Activated naive CD8-positive, alpha-beta T cell treated with anti-CD3 and anti-CD28 coated beads, Interleukin-2, amount 50 U/mL, for 24 hours (primary cell): ENCODE data around the gene CLEC9A.

Experiments used
- ATAC-seq: fragments of 150-1000 bp; cut with Tn5 transposase; one replicate; pipeline ENCODE4 v1.10.0; 2021
- DNase-seq: peaks from one replicate; pipeline ENCODE4 v3.0.0; 2021
- H3K27ac Mint-ChIP-seq: one replicate; pipeline ENCODE4 v1.8.0; 2021; ENCODE audit warnings: mild to moderate bottlenecking, mixed read lengths
- H3K27me3 Mint-ChIP-seq: one replicate; pipeline ENCODE4 v1.8.0; 2021; ENCODE audit warnings: mixed read lengths
- H3K36me3 Mint-ChIP-seq: one replicate; pipeline ENCODE4 v1.8.0; 2021; ENCODE audit warnings: low read depth, mixed read lengths
- H3K4me1 Mint-ChIP-seq: one replicate; pipeline ENCODE4 v1.8.0; 2021; ENCODE audit warnings: mixed read lengths
- H3K4me3 Mint-ChIP-seq: one replicate; pipeline ENCODE4 v1.8.0; 2021; ENCODE audit warnings: mild to moderate bottlenecking, moderate library complexity, mixed read lengths
- H3K9me3 Mint-ChIP-seq: one replicate; pipeline ENCODE4 v1.8.0; 2021; ENCODE audit warnings: mixed read lengths

The CLEC9A gene

GRCh38 chr12:10075451-10075850, 45.0 kb downstream of the CLEC9A start:
- no peaks in the 10 kb centered on the region for H3K9me3 Mint-ChIP-seq
- no peak overlapping the region for H3K4me3 Mint-ChIP-seq
- ATAC-seq, result no peak
- H3K4me1 Mint-ChIP-seq, result no peaks in the 10 kb centered on the region
- DNase-seq, result no peak
- no peak overlapping the region for H3K27ac Mint-ChIP-seq
- no peaks in the 10 kb centered on the region for H3K36me3 Mint-ChIP-seq
- H3K27me3 Mint-ChIP-seq, result peaks cover 8% of the 10 kb centered on the region

- Mint-ChIP-seq H3K36me3 (peaks cover 4% of the 10 kb centered on the region), H3K4me3 (no peak overlapping the region), H3K27me3 (peaks cover 6% of the 10 kb centered on the region), H3K9me3 (peaks cover 18% of the 10 kb centered on the region), H3K4me1 (no peaks in the 10 kb centered on the region), H3K27ac (no peak overlapping the region)
- DNase-seq, result no peak
- ATAC-seq, result no peak
Observed at GRCh38 chr12:10082117-10082874, 51.8 kb downstream of the CLEC9A start.

DNA sequence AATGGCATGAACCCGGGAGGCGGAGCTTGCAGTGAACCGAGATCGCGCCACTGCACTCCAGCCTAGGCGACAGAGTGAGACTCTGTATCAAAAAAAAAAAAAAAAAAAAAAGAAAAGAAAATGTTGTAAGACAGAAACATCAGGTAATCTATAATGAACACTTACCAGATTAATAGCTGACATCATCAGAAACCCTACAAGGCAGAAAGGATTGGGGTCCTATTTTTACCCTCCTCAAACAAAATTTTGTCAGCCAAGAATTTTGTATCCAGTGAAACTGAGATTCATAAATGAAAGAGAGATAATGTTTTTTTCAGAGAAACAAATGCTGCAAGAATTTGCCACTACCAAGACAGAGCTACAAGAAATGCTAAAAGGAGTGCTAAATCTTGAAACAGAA, 54.3 kb downstream of the CLEC9A start:
- Mint-ChIP-seq H3K36me3 (peaks cover 4% of the 10 kb centered on the region), H3K4me3 (no peak overlapping the region), H3K9me3 (peaks cover 18% of the 10 kb centered on the region), H3K4me1 (no peaks in the 10 kb centered on the region), H3K27ac (no peak overlapping the region), H3K27me3 (no peaks in the 10 kb centered on the region)
- no peak for DNase-seq
- no peak for ATAC-seq

DNA sequence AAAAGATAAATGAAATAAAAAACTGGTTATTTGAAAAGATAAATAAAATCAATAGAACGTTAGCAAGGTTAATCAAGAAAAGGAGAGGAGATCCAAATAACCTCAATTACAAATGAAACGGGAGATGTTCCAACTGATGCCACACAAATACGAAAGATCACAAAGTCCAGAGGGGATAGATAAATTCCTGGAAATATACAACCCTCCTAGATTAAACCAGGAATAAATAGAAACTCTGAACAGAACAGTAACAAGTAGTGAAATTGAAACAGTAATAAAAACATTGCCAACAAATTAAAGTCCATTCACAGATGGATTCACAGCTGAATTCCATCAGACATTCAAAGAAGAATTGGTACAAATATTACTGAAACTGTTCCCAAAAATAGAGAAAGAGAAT, 55.9 kb downstream of the CLEC9A start:
- DNase-seq (no peak), ATAC-seq (no peak)
- Mint-ChIP-seq H3K36me3 (peaks cover 6% of the 10 kb centered on the region), H3K27me3 (no peaks in the 10 kb centered on the region), H3K27ac (no peak overlapping the region), H3K4me3 (no peak overlapping the region), H3K4me1 (peaks cover 3% of the 10 kb centered on the region), H3K9me3 (peaks cover 18% of the 10 kb centered on the region)

DNA sequence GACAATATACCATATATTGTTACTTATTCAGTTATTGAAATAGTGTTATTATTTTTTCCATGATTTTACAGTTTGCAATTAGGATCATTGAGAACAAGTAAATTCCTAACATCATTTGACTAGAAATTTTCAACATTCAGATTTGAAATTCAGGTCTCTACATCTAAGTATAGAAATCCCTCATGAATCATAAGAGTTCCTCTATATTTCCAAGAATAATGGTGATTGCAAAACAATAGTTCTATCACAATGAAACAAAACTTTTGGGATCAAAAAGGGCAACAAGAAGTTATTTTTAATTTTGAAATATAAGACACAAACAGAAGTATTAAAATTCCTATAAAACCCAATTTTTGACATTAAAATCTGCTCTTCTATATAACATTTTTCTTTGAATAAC, 57.5 kb downstream of the CLEC9A start:
- Mint-ChIP-seq H3K4me3 (no peak overlapping the region), H3K27me3 (no peaks in the 10 kb centered on the region), H3K4me1 (peaks cover 3% of the 10 kb centered on the region), H3K9me3 (peaks cover 15% of the 10 kb centered on the region), H3K36me3 (peaks cover 6% of the 10 kb centered on the region), H3K27ac (no peak overlapping the region)
- no peak for ATAC-seq
- DNase-seq, result no peak

- Mint-ChIP-seq H3K27ac (no peak overlapping the region), H3K27me3 (no peaks in the 10 kb centered on the region), H3K4me1 (peaks cover 3% of the 10 kb centered on the region), H3K36me3 (peaks cover 4% of the 10 kb centered on the region), H3K9me3 (peaks cover 6% of the 10 kb centered on the region), H3K4me3 (no peak overlapping the region)
- ATAC-seq (no peak), DNase-seq (no peak)
Observed at GRCh38 chr12:10088955-10089900, 58.7 kb downstream of the CLEC9A start.

DNA sequence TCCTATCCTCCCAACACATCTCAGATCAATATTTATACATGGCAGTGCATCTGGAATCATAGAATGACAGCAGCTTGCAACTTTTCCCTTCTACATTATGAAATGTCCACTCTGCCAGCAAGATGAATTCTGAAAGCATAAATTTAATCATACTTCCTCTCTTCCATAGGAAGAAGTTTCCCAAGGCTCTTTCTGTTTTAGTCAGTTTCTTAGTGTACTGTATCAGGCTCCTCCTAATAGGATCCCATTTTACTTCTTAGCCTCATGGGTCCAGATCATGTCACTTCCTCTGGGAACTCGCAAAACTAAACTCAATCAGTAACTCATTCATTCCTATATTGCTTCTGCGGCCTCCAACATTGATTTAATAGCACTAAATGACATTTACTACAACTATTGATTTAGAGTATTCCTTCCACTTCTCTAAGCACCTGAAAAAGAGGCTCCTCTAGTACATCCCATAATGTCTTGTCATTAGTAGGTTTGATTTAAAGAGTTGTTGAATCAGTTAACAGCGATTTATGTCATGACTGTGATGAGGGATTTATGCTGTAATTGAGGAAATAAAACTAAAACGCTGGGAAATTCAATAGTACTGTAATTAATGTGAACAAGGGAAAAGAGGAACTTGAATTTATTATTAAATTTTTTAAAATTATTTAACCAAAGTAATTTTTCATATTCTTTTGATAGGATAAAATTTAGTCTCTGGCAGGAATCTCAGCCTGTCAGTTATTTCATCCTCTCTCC, 64.3 kb downstream of the CLEC9A start:
- no peak overlapping the region for H3K4me3 Mint-ChIP-seq
- DNase-seq, result no peak
- no peaks in the 10 kb centered on the region for H3K9me3 Mint-ChIP-seq
- H3K36me3 Mint-ChIP-seq, result peaks cover 1% of the 10 kb centered on the region
- no peak for ATAC-seq
- H3K27me3 Mint-ChIP-seq, result no peaks in the 10 kb centered on the region
- H3K27ac Mint-ChIP-seq, result no peak overlapping the region
- H3K4me1 Mint-ChIP-seq, result peaks cover 2% of the 10 kb centered on the region

GRCh38 chr12:10095971-10096370, 65.5 kb downstream of the CLEC9A start:
- DNase-seq, result no peak
- H3K4me3 Mint-ChIP-seq, result no peak overlapping the region
- H3K4me1 Mint-ChIP-seq, result no peaks in the 10 kb centered on the region
- H3K9me3 Mint-ChIP-seq, result no peaks in the 10 kb centered on the region
- no peaks in the 10 kb centered on the region for H3K36me3 Mint-ChIP-seq
- H3K27ac Mint-ChIP-seq, result no peak overlapping the region
- no peaks in the 10 kb centered on the region for H3K27me3 Mint-ChIP-seq
- ATAC-seq, result no peak

DNA sequence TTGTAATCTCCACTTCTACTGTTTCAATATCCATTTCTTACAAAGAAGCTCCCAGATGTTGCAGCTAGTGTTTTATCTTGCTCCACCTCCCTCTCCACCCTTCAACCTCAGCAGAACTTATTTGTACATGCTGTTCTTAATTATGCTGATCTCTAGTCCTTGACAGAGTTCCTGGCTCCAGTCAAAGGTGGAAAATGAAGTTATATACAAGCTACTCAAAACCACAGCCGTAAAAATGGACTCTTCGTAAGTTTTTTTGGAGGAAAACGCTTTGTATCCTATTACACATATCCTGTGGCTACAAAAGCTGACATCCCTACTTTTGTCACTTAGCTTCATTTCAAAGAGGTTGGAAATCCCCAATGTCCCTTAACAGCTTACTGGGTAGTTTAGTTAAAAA, 67.0 kb downstream of the CLEC9A start:
- no peaks in the 10 kb centered on the region for H3K4me1 Mint-ChIP-seq
- H3K9me3 Mint-ChIP-seq, result no peaks in the 10 kb centered on the region
- no peak overlapping the region for H3K4me3 Mint-ChIP-seq
- H3K36me3 Mint-ChIP-seq, result no peaks in the 10 kb centered on the region
- ATAC-seq, result no peak
- DNase-seq, result no peak
- no peak overlapping the region for H3K27ac Mint-ChIP-seq
- peaks cover 3% of the 10 kb centered on the region for H3K27me3 Mint-ChIP-seq

DNA sequence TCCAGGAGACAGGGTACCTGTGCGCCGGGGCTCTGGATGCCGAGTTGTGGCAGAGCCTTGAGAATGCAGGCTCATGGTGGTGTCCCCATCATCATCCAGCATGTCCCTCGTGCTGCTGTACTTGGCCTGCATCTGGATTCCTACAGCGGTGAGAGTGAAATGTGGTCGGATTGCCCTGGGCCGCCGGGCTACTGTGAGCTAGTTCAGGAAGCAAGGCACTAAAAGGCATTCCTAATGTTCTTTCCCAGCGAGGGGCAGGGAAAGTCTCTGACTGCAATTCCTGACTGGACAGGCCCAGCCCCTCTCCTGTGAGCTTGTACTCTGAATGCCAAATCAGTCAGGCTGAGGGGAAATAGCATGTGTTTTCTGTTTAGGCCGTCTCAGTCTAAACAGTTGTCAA, 68.3 kb downstream of the CLEC9A start, which contains the start of gene CLEC1A:
CLEC1A (minus strand) TSS at position 195 of the 400 bp plus-strand sequence; CDS start at position 132, 63 bp downstream.
- H3K27ac Mint-ChIP-seq, result no peak within 1 kb of the TSS
- H3K9me3 Mint-ChIP-seq, result peaks cover 6% of the 10 kb centered on the region
- peaks cover 3% of the 10 kb centered on the region for H3K27me3 Mint-ChIP-seq
- H3K36me3 Mint-ChIP-seq, result peaks cover 4% of the 10 kb centered on the region
- DNase-seq (no peak), ATAC-seq (no peak)
- no peak within 1 kb of the TSS for H3K4me3 Mint-ChIP-seq
- H3K4me1 Mint-ChIP-seq, result no peaks in the 10 kb centered on the region

DNA sequence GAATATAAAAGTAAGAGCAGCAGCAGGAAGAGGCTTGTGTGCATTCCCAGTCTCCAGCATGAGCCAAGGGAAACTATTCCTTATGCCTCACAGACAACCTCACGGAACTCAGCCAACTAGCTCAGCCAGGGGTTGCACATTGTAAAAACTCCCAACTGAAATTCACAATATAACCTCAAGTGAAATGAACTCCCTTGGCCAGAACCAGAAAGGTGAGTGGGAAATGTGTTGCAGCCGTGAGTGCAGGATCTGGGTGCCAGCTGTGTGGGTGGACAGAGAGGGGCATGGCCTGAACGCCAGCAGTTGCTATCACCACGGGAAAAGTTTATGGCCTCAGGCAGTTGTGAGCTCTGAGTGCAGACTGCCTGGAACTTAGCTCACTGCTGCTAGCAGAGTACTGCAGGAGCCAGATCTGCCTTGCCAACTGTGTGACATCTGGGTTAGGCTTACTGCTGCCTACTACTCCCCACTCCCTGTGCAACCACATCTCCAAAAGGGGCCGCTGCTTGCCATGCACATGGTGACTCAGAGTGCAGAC, 70.6 kb downstream of the CLEC9A start:
- Mint-ChIP-seq H3K9me3 (peaks cover 8% of the 10 kb centered on the region), H3K27ac (no peak overlapping the region), H3K4me3 (no peak overlapping the region), H3K4me1 (no peaks in the 10 kb centered on the region), H3K36me3 (peaks cover 4% of the 10 kb centered on the region), H3K27me3 (peaks cover 5% of the 10 kb centered on the region)
- no peak for DNase-seq
- ATAC-seq, result no peak

- no peak overlapping the region for H3K27ac Mint-ChIP-seq
Observed at GRCh38 chr12:10101648-10102220, 71.3 kb downstream of the CLEC9A start.

DNA sequence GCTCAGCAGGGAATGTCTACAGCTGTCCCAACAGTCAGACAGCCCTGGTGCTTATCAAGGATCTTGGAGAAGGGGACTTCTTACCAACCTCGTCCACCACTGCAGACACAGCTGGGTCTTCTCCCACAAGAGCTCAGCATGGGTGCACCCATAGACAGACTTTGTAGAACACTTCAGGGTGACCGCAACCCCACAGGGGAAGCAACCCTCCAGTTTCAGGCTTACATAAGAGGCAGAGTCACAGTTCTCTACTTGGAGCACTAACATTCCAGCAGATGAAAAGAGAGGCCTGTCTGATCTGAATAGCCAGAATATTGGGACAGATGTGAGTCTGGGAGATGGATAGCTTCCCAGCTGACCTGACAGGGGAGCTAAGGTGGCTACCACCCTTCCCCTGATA, 71.8 kb downstream of the CLEC9A start:
- H3K36me3 Mint-ChIP-seq, result peaks cover 4% of the 10 kb centered on the region
- H3K4me3 Mint-ChIP-seq, result no peak overlapping the region
- ATAC-seq (no peak), DNase-seq (no peak)
- H3K4me1 Mint-ChIP-seq, result no peaks in the 10 kb centered on the region
- no peak overlapping the region for H3K27ac Mint-ChIP-seq
- H3K9me3 Mint-ChIP-seq, result peaks cover 8% of the 10 kb centered on the region
- H3K27me3 Mint-ChIP-seq, result peaks cover 5% of the 10 kb centered on the region

More at GRCh38 chr12:10101648-10102220, 71.3 kb downstream of the CLEC9A start:
- ATAC-seq (peak; percentile 33), DNase-seq (no peak)
- peaks cover 8% of the 10 kb centered on the region for H3K9me3 Mint-ChIP-seq
- no peaks in the 10 kb centered on the region for H3K4me1 Mint-ChIP-seq
- H3K4me3 Mint-ChIP-seq, result no peak overlapping the region
- H3K27me3 Mint-ChIP-seq, result peaks cover 5% of the 10 kb centered on the region
- H3K36me3 Mint-ChIP-seq, result peaks cover 4% of the 10 kb centered on the region
